Fibroblast of mammary gland (primary cell): ENCODE results near the gene CCDC185.
A peak's percentile ranks its signal among the peaks of the same experiment; 100 is the strongest.

Source experiments
- DNase-seq: peaks from one replicate; pipeline ENCODE4 v3.0.0-alpha.2; 2010; ENCODE audit warnings: low read depth
- H3K4me3 ChIP-seq: 2 replicates; pipeline ENCODE4 v1.5.1; 2011; ENCODE audit warnings: low read depth, mild to moderate bottlenecking, low read length, moderate library complexity; ENCODE audit not compliant: control insufficient read depth
- CTCF ChIP-seq: conservative IDR thresholded peaks from 2 replicates; pipeline ENCODE4 v1.5.1; 2011; ENCODE audit warnings: low read depth, low read length, inconsistent platforms; ENCODE audit not compliant: control insufficient read depth, insufficient read depth

The CCDC185 gene

DNA sequence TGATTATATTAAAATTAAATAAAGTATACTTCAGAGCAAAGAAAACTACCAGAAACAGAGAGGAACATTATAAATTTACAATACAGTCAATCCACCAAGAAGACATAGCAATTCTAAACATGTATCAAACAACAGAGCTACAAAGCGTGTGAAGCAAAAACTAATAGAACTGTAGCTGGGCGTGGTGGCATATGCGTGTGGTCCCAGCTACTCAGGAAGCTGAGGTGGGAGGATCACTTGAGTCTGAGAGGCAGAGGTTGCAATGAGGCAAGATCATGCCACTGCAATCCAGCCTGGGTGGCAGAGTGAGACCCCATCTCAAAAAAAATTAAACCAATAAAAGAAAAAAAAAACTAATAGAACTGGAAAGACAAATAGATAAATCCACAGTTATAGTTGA is 12.3 kb downstream of the CCDC185 start:
- no peak for DNase-seq

DNA sequence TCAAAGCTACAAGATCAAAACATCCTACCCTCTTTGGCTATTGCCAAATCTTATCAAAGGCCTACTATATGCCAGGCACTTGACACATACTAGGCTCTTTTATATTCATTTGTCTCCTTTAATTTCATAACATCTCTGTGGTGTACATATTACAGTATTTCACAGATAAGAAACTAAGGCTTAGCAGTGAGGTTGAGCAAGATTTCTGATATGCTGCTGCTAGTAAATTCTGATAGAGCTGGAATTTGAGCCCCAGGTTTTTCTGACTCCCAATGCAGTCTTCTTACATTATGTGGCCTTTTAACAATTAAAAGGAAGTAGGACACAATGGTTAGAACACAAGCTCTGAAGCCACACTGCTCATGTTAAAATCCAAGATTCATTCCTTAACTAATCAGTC is 16.8 kb downstream of the CCDC185 start:
- H3K4me3 ChIP-seq = no peak overlapping the region
- TF ChIP-seq CTCF = no peak
- no peak for DNase-seq

More for the DNA sequence above, 12.3 kb downstream of the CCDC185 start:
- no peak for TF ChIP-seq CTCF
- no peak overlapping the region for H3K4me3 ChIP-seq

DNA sequence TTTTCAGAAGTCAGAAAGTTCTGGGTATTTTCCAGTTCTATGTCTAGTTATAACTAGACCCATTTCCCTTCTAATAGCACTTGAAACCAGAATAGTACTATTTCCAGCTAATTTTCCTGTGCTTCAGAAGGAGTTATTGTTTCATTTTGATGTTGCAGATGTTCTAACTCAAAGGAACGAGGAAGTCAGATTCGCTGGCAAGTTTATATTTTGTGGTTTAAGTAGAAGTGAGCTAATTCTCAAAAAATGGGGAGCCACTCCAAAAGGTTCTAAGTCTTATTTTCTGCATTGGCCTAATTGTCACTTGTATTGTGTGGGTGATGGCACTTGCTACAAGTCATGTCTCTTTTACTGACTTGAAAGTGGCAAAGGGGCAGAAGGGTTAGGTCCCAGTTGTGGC is 18.1 kb downstream of the CCDC185 start:
- H3K4me3 ChIP-seq = no peak overlapping the region
- DNase-seq = peak; percentile 61
- no peak for TF ChIP-seq CTCF

DNA sequence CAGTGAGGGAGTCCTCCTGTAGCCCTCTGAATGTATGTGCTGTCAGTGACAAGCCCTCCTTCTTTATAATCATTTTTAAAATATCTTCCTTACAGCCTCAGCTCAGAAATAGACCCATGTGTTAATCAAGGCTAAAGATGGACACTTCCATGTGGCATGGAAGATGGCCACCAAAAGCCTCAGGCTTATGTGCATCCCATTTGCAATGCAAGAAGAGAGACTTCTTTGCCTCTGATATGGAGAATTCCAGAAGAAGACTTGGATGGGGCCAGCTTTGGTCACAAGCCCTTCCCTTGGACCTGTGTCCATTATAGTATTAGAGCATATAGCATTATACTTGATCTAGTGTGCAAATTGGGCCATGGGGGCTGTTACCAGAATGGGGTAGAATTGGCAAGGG is 18.5 kb downstream of the CCDC185 start:
- no peak for DNase-seq
- TF ChIP-seq CTCF = no peak
- no peak overlapping the region for H3K4me3 ChIP-seq

DNA sequence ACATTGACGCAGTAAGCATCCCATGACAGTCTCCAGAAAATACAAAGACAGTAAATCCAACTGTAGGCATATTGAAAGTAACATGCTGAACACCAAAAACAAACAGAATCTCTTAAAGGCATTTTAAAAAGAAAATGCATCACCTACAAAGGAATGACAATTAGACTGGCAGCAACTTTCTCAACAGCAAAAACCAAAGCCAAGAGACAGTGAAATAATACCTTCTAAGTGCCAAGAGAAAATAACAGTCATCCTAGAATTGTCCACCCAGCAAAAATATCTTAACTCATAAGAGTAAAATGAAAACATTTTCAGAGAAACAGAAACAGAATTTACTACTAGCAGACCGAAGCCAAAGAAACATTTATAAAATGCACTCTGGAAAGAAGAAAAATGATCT is 20.0 kb downstream of the CCDC185 start:
- no peak for TF ChIP-seq CTCF
- DNase-seq = no peak
- H3K4me3 ChIP-seq = no peak overlapping the region

DNA sequence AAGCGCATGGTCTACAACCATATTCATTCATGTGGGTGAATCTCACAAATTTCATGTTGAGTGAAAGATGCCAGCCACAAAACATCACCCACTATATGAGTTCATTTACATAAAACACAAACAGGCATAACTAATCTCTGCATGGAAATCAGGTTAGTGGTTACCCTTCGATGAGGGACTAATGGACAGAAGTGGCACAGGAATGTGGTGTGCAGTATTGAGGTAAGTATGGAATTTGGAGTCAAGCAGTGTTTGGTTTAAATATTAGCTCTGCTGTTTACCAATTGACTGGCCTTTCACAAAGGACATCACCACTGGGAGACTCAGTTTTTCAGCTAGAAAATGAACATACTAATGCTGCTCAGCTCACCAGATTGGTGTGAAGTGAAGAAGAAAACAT is 24.2 kb downstream of the CCDC185 start:
- TF ChIP-seq CTCF = no peak
- H3K4me3 ChIP-seq = no peak overlapping the region
- DNase-seq = no peak
